H9 (cell line): ENCODE measurements around the gene SMTNL2. TPM values are rescaled to one million over a fixed set of nuclear protein-coding genes. Genes with fewer than 3 reads are reported as not detected.

Experiments
- DNase-seq: peaks from one replicate; pipeline ENCODE4 v3.0.0-alpha.2; 2017
- H2AFZ ChIP-seq: one replicate; pipeline ENCODE4 v1.6.1; 2013; ENCODE audit warnings: mild to moderate bottlenecking, low read length, control low read depth, moderate library complexity
- H2AK5ac ChIP-seq: 2 replicates; pipeline ENCODE4 v1.6.1; 2013; ENCODE audit warnings: low read length, control low read depth, mixed read lengths; ENCODE audit not compliant: insufficient read length
- H2BK120ac ChIP-seq: one replicate; pipeline ENCODE4 v1.6.1; 2013; ENCODE audit warnings: low read depth, mild to moderate bottlenecking, low read length, control low read depth, inconsistent platforms; ENCODE audit not compliant: poor library complexity, severe bottlenecking
- H2BK12ac ChIP-seq: 2 replicates; pipeline ENCODE4 v1.6.1; 2013; ENCODE audit warnings: low read length, control low read depth, mixed read lengths, low read depth; ENCODE audit not compliant: insufficient read length
- H2BK15ac ChIP-seq: 2 replicates; pipeline ENCODE4 v1.6.1; 2013; ENCODE audit warnings: low read depth, low read length, control low read depth
- H2BK20ac ChIP-seq: one replicate; pipeline ENCODE4 v1.6.1; 2013; ENCODE audit warnings: low read depth, mild to moderate bottlenecking, low read length, control low read depth, inconsistent platforms; ENCODE audit not compliant: poor library complexity, severe bottlenecking
- H2BK5ac ChIP-seq: 2 replicates; pipeline ENCODE4 v1.6.1; 2013; ENCODE audit warnings: low read length, control low read depth, mixed read lengths; ENCODE audit not compliant: insufficient read length
- H3K14ac ChIP-seq: 2 replicates; pipeline ENCODE4 v1.6.1; 2013; ENCODE audit warnings: low read length, control low read depth; ENCODE audit not compliant: insufficient read depth
- H3K18ac ChIP-seq: 2 replicates; pipeline ENCODE4 v1.6.1; 2013; ENCODE audit warnings: low read depth, mild to moderate bottlenecking, mixed read lengths, low read length, control low read depth; ENCODE audit not compliant: insufficient read length
- H3K23ac ChIP-seq: 2 replicates; pipeline ENCODE4 v1.6.1; 2013; ENCODE audit warnings: low read length, control low read depth, mixed read lengths, low read depth; ENCODE audit not compliant: insufficient read length
- H3K23me2 ChIP-seq: 2 replicates; pipeline ENCODE4 v1.6.1; 2013; ENCODE audit warnings: low read depth, mild to moderate bottlenecking, mixed read lengths, low read length, control low read depth; ENCODE audit not compliant: insufficient read length, poor library complexity, severe bottlenecking
- H3K27ac ChIP-seq: 2 replicates; pipeline ENCODE4 v1.5.1; 2013; ENCODE audit warnings: low read length, control low read depth, mixed read lengths, low read depth; ENCODE audit not compliant: insufficient read length
- H3K27me3 ChIP-seq: 2 replicates; pipeline ENCODE4 v1.6.1; 2013; ENCODE audit warnings: low read length, control low read depth, inconsistent platforms; ENCODE audit not compliant: insufficient read depth
- H3K4ac ChIP-seq: 2 replicates; pipeline ENCODE4 v1.6.1; 2013; ENCODE audit warnings: low read depth, mild to moderate bottlenecking, control low read depth, inconsistent platforms, low read length, moderate library complexity
- H3K4me1 ChIP-seq: 2 replicates; pipeline ENCODE4 v1.6.1; 2013; ENCODE audit warnings: low read length, control low read depth, inconsistent platforms; ENCODE audit not compliant: insufficient read depth
- H3K4me2 ChIP-seq: 2 replicates; pipeline ENCODE4 v1.6.1; 2013; ENCODE audit warnings: low read length, control low read depth, mixed read lengths; ENCODE audit not compliant: insufficient read length, insufficient read depth
- H3K56ac ChIP-seq: 2 replicates; pipeline ENCODE4 v1.6.1; 2013; ENCODE audit warnings: low read depth, mild to moderate bottlenecking, mixed read lengths, low read length, control low read depth; ENCODE audit not compliant: insufficient read length
- H3K79me1 ChIP-seq: 2 replicates; pipeline ENCODE4 v1.6.1; 2013; ENCODE audit warnings: low read depth, mild to moderate bottlenecking, moderate library complexity, low read length, control low read depth, inconsistent platforms; ENCODE audit not compliant: insufficient read depth, poor library complexity, severe bottlenecking
- H3K79me2 ChIP-seq: 2 replicates; pipeline ENCODE4 v1.6.1; 2013; ENCODE audit warnings: low read length, control low read depth, inconsistent platforms; ENCODE audit not compliant: insufficient read depth
- H3K9ac ChIP-seq: 2 replicates; pipeline ENCODE4 v1.6.1; 2013; ENCODE audit warnings: low read length, control low read depth, mixed read lengths; ENCODE audit not compliant: insufficient read length; ENCODE audit errors: extremely low read depth
- H3K9me3 ChIP-seq: one replicate; pipeline ENCODE4 v1.6.1; 2013; ENCODE audit warnings: low read depth, low read length, inconsistent platforms; ENCODE audit not compliant: control insufficient read depth
- H3T11ph ChIP-seq: one replicate; pipeline ENCODE4 v1.6.1; 2013; ENCODE audit warnings: mild to moderate bottlenecking, low read length, control low read depth, inconsistent platforms
- H4K20me1 ChIP-seq: one replicate; pipeline ENCODE4 v1.6.1; 2013; ENCODE audit not compliant: control insufficient read depth, insufficient read length, insufficient read depth
- H4K5ac ChIP-seq: 2 replicates; pipeline ENCODE4 v1.6.1; 2013; ENCODE audit warnings: low read depth, mild to moderate bottlenecking, mixed read lengths, low read length, control low read depth; ENCODE audit not compliant: insufficient read length
- H4K8ac ChIP-seq: replicated peaks from 2 replicates; pipeline ENCODE4 v1.6.1; 2013; ENCODE audit warnings: low read length, control low read depth, mixed read lengths, low read depth; ENCODE audit not compliant: insufficient read length
- H4K91ac ChIP-seq: 2 replicates; pipeline ENCODE4 v1.6.1; 2013; ENCODE audit warnings: low read depth, mild to moderate bottlenecking, moderate library complexity, mixed read lengths, low read length, control low read depth; ENCODE audit not compliant: insufficient read length
- H3K27ac Mint-ChIP-seq, 3 experiments: 2 replicates in 2 of 3; 3 replicates in 1 of 3; pipeline ENCODE4 v1.8.0; 2020 to 2021; ENCODE audit warnings: mixed read lengths in 3 of 3, mild to moderate bottlenecking in 1 of 3, moderate library complexity in 1 of 3
- H3K27me3 Mint-ChIP-seq: 2 replicates; pipeline ENCODE4 v1.8.0; 2021; ENCODE audit warnings: low read depth, mild to moderate bottlenecking, moderate library complexity, mixed read lengths
- H3K36me3 Mint-ChIP-seq, 3 experiments: 2 replicates in 2 of 3; 3 replicates in 1 of 3; pipeline ENCODE4 v1.8.0; 2020 to 2021; ENCODE audit warnings: low read depth in 3 of 3, mixed read lengths in 3 of 3; ENCODE audit not compliant: insufficient read depth in 1 of 3
- H3K4me1 Mint-ChIP-seq, 2 experiments: 2 replicates each; pipeline ENCODE4 v1.8.0; 2020; ENCODE audit warnings: mixed read lengths in 2 of 2
- H3K4me3 Mint-ChIP-seq, 2 experiments: 2 replicates in 1 of 2; 3 replicates in 1 of 2; pipeline ENCODE4 v1.8.0; 2020 to 2021; ENCODE audit warnings: mild to moderate bottlenecking in 2 of 2, mixed read lengths in 2 of 2, moderate library complexity in 1 of 2
- H3K9me3 Mint-ChIP-seq, 2 experiments: 2 replicates in 1 of 2; 3 replicates in 1 of 2; pipeline ENCODE4 v1.8.0; 2020; ENCODE audit warnings: mild to moderate bottlenecking in 2 of 2, mixed read lengths in 2 of 2, moderate library complexity in 1 of 2
- CTCF ChIP-seq: fragments of 200-600 bp; sonication (generic); conservative IDR thresholded peaks from 3 replicates; pipeline ENCODE4 v1.8.0; 2021; ENCODE audit warnings: antibody characterized with exemption, mild to moderate bottlenecking
- WGBS: extraction: QIAGEN DNeasy Blood & Tissue Kit; methylation state at CpG from one replicate; pipeline ENCODE4 v1.1.7; 2013; ENCODE audit warnings: missing lambda C conversion rate, low lambda C conversion rate, mixed read lengths; ENCODE audit not compliant: insufficient read length; ENCODE audit errors: extremely low coverage; 5-methylcytosine and 5-hydroxymethylcytosine counted together
- total RNA-seq: library from RNA; stranded (reverse); gene quantifications from 2 replicates; pipeline ENCODE4 v1.2.1, GENCODE V29; 2021

SMTNL2 gene
- total RNA-seq, 1 experiment from 2014 or later: 0.77 TPM

- no peaks in the 10 kb centered on the region for H3K79me1 ChIP-seq
- H4K8ac ChIP-seq: no peak overlapping the region
- no CpG with 5 or more reads among the region's 9 CpGs for WGBS
- H4K20me1 ChIP-seq: no peaks in the 10 kb centered on the region
- H3K27me3 Mint-ChIP-seq: peaks cover 2% of the 10 kb centered on the region
- H3T11ph ChIP-seq: no peak overlapping the region
- H3K4me1 ChIP-seq: peaks cover 5% of the 10 kb centered on the region; the same call in 1 of the 2 replicates
- peaks cover 0 to 6% (median 0%) of the 10 kb centered on the region in 3 experiments; a peak in 1 of 7 replicates for H3K36me3 Mint-ChIP-seq
- H2BK20ac ChIP-seq: no peak overlapping the region
- no peak overlapping the region for H4K91ac ChIP-seq
- no peak overlapping the region for H3K27ac Mint-ChIP-seq
- no peaks in the 10 kb centered on the region for H3K79me2 ChIP-seq
- peaks cover 0 to 3% of the 10 kb centered on the region in 2 experiments; a peak in 2 of 5 replicates for H3K9me3 Mint-ChIP-seq
- no peak overlapping the region for H3K23ac ChIP-seq
- no peak overlapping the region; a peak in 1 of 5 replicates for H3K4me3 Mint-ChIP-seq
- H3K4ac ChIP-seq: no peak overlapping the region
- no peak overlapping the region for H2BK12ac ChIP-seq
- H2BK120ac ChIP-seq: no peak overlapping the region
- H3K23me2 ChIP-seq: no peaks in the 10 kb centered on the region
- H4K5ac ChIP-seq: no peak overlapping the region
- no peaks in the 10 kb centered on the region for H3K9me3 ChIP-seq
- H2AFZ ChIP-seq: no peak overlapping the region
- no peaks in the 10 kb centered on the region for H3K27me3 ChIP-seq
- H3K4me1 Mint-ChIP-seq: peaks cover 20 to 41% of the 10 kb centered on the region in 2 experiments
- no peak overlapping the region for H3K9ac ChIP-seq
- no peak for DNase-seq
- H3K18ac ChIP-seq: no peak overlapping the region
- no peak overlapping the region for H2AK5ac ChIP-seq
- H3K4me2 ChIP-seq: no peak overlapping the region
- no peak overlapping the region for H2BK15ac ChIP-seq
- H3K14ac ChIP-seq: no peak overlapping the region
- no peak overlapping the region for H2BK5ac ChIP-seq
- no peak overlapping the region for H3K27ac ChIP-seq
- no peak for TF ChIP-seq CTCF
- no peak overlapping the region for H3K56ac ChIP-seq
Observed at GRCh38 chr17:4574448-4575045, 9.8 kb upstream of the SMTNL2 start.
